GM12878 (cell line): ENCODE measurements around the gene PCLO. TPM values are rescaled to one million over a fixed set of nuclear protein-coding genes. Genes with fewer than 3 reads are reported as not detected.

Source experiments
- ATAC-seq: fragments of 200-7000 bp; cut with Tn5 transposase; 3 replicates; pipeline ENCODE4 v1.9.1; 2020; ENCODE audit warnings: mild to moderate bottlenecking, moderate library complexity
- BruUV-seq: library from RNA; stranded (reverse); fragments of 400-500 nt; replicated peaks from 2 replicates; lab custom pipeline; 2021; lab: Mats Ljungman, UMichigan
- CTCF ChIA-PET: fragments of 300-600 bp; sonication (Branson Sonifier 250); formaldehyde crosslinking; extraction: SDS; loops from one replicate; lab custom pipeline; 2021; ENCODE audit warnings: inconsistent platforms; lab: Yijun Ruan, JAX
- POLR2A ChIA-PET: fragments of 350-600 bp; formaldehyde crosslinking; extraction: SDS; loops from one replicate; lab custom pipeline; 2021; ENCODE audit warnings: inconsistent platforms; lab: Charles Lee
- RAD21 ChIA-PET: fragments of 300-600 bp; sonication (Branson Sonifier 250); formaldehyde crosslinking; loops from one replicate; lab custom pipeline; 2023; ENCODE audit warnings: antibody characterized with exemption; ENCODE audit not compliant: unreplicated experiment; lab: Charles Lee
- SMC1A ChIA-PET: fragments of 300-600 bp; sonication (Branson Sonifier 250); formaldehyde crosslinking; loops from one replicate; lab custom pipeline; 2023; ENCODE audit not compliant: unreplicated experiment, uncharacterized antibody; lab: Charles Lee
- DNase-seq: peaks from one replicate; pipeline ENCODE4 v3.0.0-alpha.2; 2011; ENCODE audit warnings: low read depth, low spot score
- FAIRE-seq: peaks from 3 replicates; lab custom pipeline; 2011; peaks lifted over from hg19 to GRCh38; lab: Jason Lieb, UNC
- H2AFZ ChIP-seq: 2 replicates; pipeline ENCODE4 v1.6.0; 2011; ENCODE audit warnings: low read depth, low read length, control low read depth; ENCODE audit not compliant: control insufficient read depth
- H3K27ac ChIP-seq: 2 replicates; pipeline ENCODE4 v1.5.1; 2011; ENCODE audit warnings: control low read depth; ENCODE audit not compliant: control insufficient read depth, insufficient read depth
- H3K27me3 ChIP-seq, 2 experiments: replicated peaks in 1 of 2; 2 replicates each; pipeline versions ENCODE4 v1.6.0 to v1.6.1; 2011; ENCODE audit warnings: low read length in 1 of 2; ENCODE audit not compliant: control insufficient read depth in 2 of 2, insufficient read depth in 2 of 2
- H3K36me3 ChIP-seq, 2 experiments: 2 replicates each; pipeline ENCODE4 v1.5.1; 2011; ENCODE audit warnings: low read length in 1 of 2; ENCODE audit not compliant: control insufficient read depth in 2 of 2, insufficient read depth in 2 of 2
- H3K4me1 ChIP-seq: 2 replicates; pipeline ENCODE4 v1.6.1; 2011; ENCODE audit warnings: mild to moderate bottlenecking, low read length, moderate library complexity, mixed read lengths; ENCODE audit not compliant: control insufficient read depth, insufficient read depth
- H3K4me2 ChIP-seq: 2 replicates; pipeline ENCODE4 v1.6.0; 2011; ENCODE audit warnings: control low read depth; ENCODE audit not compliant: control insufficient read depth, insufficient read depth
- H3K4me3 ChIP-seq: fragments of 200-600 bp; sonication (generic); 2 replicates; pipeline ENCODE4 v1.5.1; 2016
- H3K79me2 ChIP-seq: 2 replicates; pipeline ENCODE4 v1.6.0; 2011; ENCODE audit warnings: low read length; ENCODE audit not compliant: control insufficient read depth, insufficient read depth
- H3K9ac ChIP-seq: 2 replicates; pipeline ENCODE4 v1.8.0; 2011; ENCODE audit warnings: low read length, control low read depth, mixed read lengths; ENCODE audit not compliant: control insufficient read depth, insufficient read depth
- H3K9me3 ChIP-seq: replicated peaks from 3 replicates; pipeline ENCODE4 v1.5.1; 2011; ENCODE audit warnings: mild to moderate bottlenecking, low read length; ENCODE audit not compliant: control insufficient read depth, insufficient read depth
- H4K20me1 ChIP-seq: 2 replicates; pipeline ENCODE4 v1.6.0; 2011; ENCODE audit not compliant: control insufficient read depth, insufficient read depth
- CHD2 ChIP-seq: IDR thresholded peaks from 2 replicates; pipeline ENCODE4 v1.6.1; 2011; ENCODE audit warnings: low read depth, low read length, improper control_type of control experiment, borderline replicate concordance
- CREM ChIP-seq: IDR thresholded peaks from 2 replicates; pipeline ENCODE4 v1.6.1; 2014; ENCODE audit warnings: antibody characterized with exemption, low read depth
- EED ChIP-seq: sonication (generic); IDR thresholded peaks from 2 replicates; pipeline ENCODE4 v1.6.1; 2016; ENCODE audit warnings: antibody characterized with exemption, low read depth
- ESRRA ChIP-seq: IDR thresholded peaks from 2 replicates; pipeline ENCODE4 v1.6.1; 2012; ENCODE audit warnings: mild to moderate bottlenecking, low read length, improper control_type of control experiment
- EZH2 ChIP-seq: IDR thresholded peaks from 2 replicates; pipeline ENCODE4 v1.6.1; 2012; ENCODE audit warnings: low read depth, mild to moderate bottlenecking, control low read depth, inconsistent platforms, low read length, borderline replicate concordance; ENCODE audit not compliant: control insufficient read depth
- KLF5 ChIP-seq: fragments of 450-650 bp; IDR thresholded peaks from 2 replicates; pipeline ENCODE4 v1.6.1; 2014; ENCODE audit warnings: mild to moderate bottlenecking; ENCODE audit not compliant: partially characterized antibody
- MYB ChIP-seq: fragments of 150-350 bp; IDR thresholded peaks from 2 replicates; pipeline ENCODE4 v1.6.1; 2014; ENCODE audit warnings: mild to moderate bottlenecking, low read depth, low read length, borderline replicate concordance
- NR2C2 ChIP-seq: IDR thresholded peaks from 2 replicates; pipeline ENCODE4 v1.6.1; 2011; ENCODE audit warnings: borderline replicate concordance, low read depth; ENCODE audit not compliant: control insufficient read depth, insufficient read length
- PAX5 ChIP-seq: IDR thresholded peaks from 2 replicates; pipeline ENCODE4 v1.6.1; 2011; ENCODE audit warnings: low read depth, low read length, borderline replicate concordance
- PAX8 ChIP-seq: fragments of 450-650 bp; IDR thresholded peaks from 2 replicates; pipeline ENCODE4 v1.6.1; 2017; ENCODE audit warnings: mild to moderate bottlenecking, moderate library complexity
- POLR2AphosphoS5 ChIP-seq: IDR thresholded peaks from 2 replicates; pipeline ENCODE4 v1.6.1; 2011; ENCODE audit warnings: mild to moderate bottlenecking, low read length, inconsistent platforms
- RAD21 ChIP-seq: IDR thresholded peaks from 2 replicates; pipeline ENCODE4 v1.6.1; 2011; ENCODE audit warnings: mild to moderate bottlenecking, low read depth, low read length, moderate library complexity; ENCODE audit not compliant: insufficient read depth
- RUNX3 ChIP-seq: IDR thresholded peaks from 2 replicates; pipeline ENCODE4 v1.6.1; 2012; ENCODE audit warnings: low read length, inconsistent platforms
- SREBF1 ChIP-seq: IDR thresholded peaks from 2 replicates; pipeline ENCODE4 v1.6.1; 2012; ENCODE audit warnings: mild to moderate bottlenecking, low read length
- WRNIP1 ChIP-seq: IDR thresholded peaks from 2 replicates; pipeline ENCODE4 v1.6.1; 2011; ENCODE audit warnings: low read depth, low read length, improper control_type of control experiment, borderline replicate concordance
- ZBTB33 ChIP-seq: fragments of 450-650 bp; IDR thresholded peaks from 2 replicates; pipeline ENCODE4 v1.6.1; 2017; ENCODE audit warnings: mild to moderate bottlenecking
- WGBS: methylation state at CpG from one replicate; pipeline ENCODE4 v1.1.6; 2016; ENCODE audit warnings: low lambda C conversion rate; ENCODE audit not compliant: insufficient replicate concordance, insufficient coverage; ENCODE audit errors: missing lambda C conversion rate; 5-methylcytosine and 5-hydroxymethylcytosine counted together
- in situ Hi-C: fragments of 300-500 bp; cut with MboI; formaldehyde crosslinking; loops from 9 replicates; pipeline ENCODE4 v1.14.3; 2018; ENCODE audit warnings: mixed read lengths
- intact Hi-C: fragments of 100-400 bp; cut with micrococcal nuclease; formaldehyde crosslinking; loops from one replicate; pipeline ENCODE4 v1.14.2; 2022; ENCODE audit not compliant: unreplicated experiment
- polyA plus RNA-seq, 11 experiments: library from polyadenylated mRNA; depleted of rRNA in 4 of 11; unstranded in 6 of 11; stranded (reverse) in 5 of 11; fragments of >200 nt; fragmentation: Nextera tagmentation in 4 of 11; fragmentation: Illumina TruSeq in 1 of 11; extraction: Ambion mirVana in 4 of 11; extraction: Trizol in 1 of 11; gene quantifications; 1 replicate in 1 of 11; 2 replicates in 10 of 11; pipeline versions ENCODE4 v1.2.1 to v1.2.3, GENCODE V29; 2011 to 2016; ENCODE audit warnings: inconsistent platforms in 2 of 11, missing spikeins in 2 of 11, low read depth in 1 of 11
- total RNA-seq, 4 experiments: library from RNA; depleted of rRNA in 3 of 4; stranded (reverse); fragments of >200 nt in 3 of 4; fragmentation: Illumina TruSeq in 1 of 4; extraction: Trizol in 1 of 4; gene quantifications; 2 replicates each; pipeline versions ENCODE4 v1.2.1 to v1.2.3, GENCODE V29; 2013 to 2021
- TF ChIP-seq, protein P1 (sequence below): fragments of 450-650 bp; formaldehyde crosslinking; IDR thresholded peaks from 2 replicates; pipeline ENCODE4 v1.4.0; 2020; ENCODE audit warnings: mild to moderate bottlenecking, moderate library complexity

The PCLO gene
- total and polyA plus RNA-seq, 10 of the 15 experiments (the other 5 are each of a cell fraction or from before 2014, with no cell fraction given), result 0.01 to 0.08 (median 0.03) TPM; not detected in 6

GRCh38 chr7:83001362-83002040 is 161.2 kb downstream of the PCLO start:
- no peak for ATAC-seq
- no peak for FAIRE-seq
- SMC1A ChIA-PET, result no interaction called here

DNA sequence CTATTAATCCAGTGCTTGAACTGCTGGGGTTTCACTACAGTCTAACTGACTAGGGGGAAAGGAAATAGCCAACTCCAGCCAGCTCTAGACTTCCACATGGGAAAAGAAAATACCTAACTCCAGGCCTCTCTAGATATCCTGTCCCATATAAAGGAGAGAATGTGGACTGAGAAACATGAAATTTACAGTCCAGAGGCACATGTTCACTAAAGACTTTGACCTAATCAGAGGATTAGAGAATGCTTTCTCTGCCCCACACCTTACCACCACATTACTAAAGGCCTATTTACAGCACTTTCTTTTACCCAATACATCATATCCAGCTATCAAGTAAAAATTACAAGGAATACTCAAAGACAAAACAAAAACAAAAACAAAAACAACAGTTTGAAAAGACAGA is 164.2 kb downstream of the PCLO start:
- no peak overlapping the region for H3K27ac ChIP-seq
- no peaks in the 10 kb centered on the region for H3K9me3 ChIP-seq
- RAD21 ChIA-PET, result no interaction called here
- H3K36me3 ChIP-seq, result no peaks in the 10 kb centered on the region
- in situ Hi-C loops, result no loop called here
- intact Hi-C loops, result no loop called here
- CTCF ChIA-PET, result interaction anchor here (1.3 kb wide), 1 partner anchor 11 kb away, joined by 3 read pairs; no protein-coding TSS in a partner anchor
- H2AFZ ChIP-seq, result no peak overlapping the region
- no peak for DNase-seq
- H3K9ac ChIP-seq, result no peak overlapping the region
- no peaks in the 10 kb centered on the region for H3K79me2 ChIP-seq
- no TSS peak for BruUV-seq
- ATAC-seq, result no peak
- no peak overlapping the region for H3K4me2 ChIP-seq
- H3K4me3 ChIP-seq, result no peak overlapping the region
- H3K27me3 ChIP-seq, result no peaks in the 10 kb centered on the region
- H3K4me1 ChIP-seq, result no peaks in the 10 kb centered on the region
- FAIRE-seq, result no peak
- POLR2A ChIA-PET, result no interaction called here
- SMC1A ChIA-PET, result no interaction called here
- H4K20me1 ChIP-seq, result no peaks in the 10 kb centered on the region
- TF ChIP-seq CREM, result no peak
- TF ChIP-seq ZBTB33, result no peak
- TF ChIP-seq PAX8, result no peak
- TF ChIP-seq NR2C2, result no peak
- TF ChIP-seq, protein P1, sequence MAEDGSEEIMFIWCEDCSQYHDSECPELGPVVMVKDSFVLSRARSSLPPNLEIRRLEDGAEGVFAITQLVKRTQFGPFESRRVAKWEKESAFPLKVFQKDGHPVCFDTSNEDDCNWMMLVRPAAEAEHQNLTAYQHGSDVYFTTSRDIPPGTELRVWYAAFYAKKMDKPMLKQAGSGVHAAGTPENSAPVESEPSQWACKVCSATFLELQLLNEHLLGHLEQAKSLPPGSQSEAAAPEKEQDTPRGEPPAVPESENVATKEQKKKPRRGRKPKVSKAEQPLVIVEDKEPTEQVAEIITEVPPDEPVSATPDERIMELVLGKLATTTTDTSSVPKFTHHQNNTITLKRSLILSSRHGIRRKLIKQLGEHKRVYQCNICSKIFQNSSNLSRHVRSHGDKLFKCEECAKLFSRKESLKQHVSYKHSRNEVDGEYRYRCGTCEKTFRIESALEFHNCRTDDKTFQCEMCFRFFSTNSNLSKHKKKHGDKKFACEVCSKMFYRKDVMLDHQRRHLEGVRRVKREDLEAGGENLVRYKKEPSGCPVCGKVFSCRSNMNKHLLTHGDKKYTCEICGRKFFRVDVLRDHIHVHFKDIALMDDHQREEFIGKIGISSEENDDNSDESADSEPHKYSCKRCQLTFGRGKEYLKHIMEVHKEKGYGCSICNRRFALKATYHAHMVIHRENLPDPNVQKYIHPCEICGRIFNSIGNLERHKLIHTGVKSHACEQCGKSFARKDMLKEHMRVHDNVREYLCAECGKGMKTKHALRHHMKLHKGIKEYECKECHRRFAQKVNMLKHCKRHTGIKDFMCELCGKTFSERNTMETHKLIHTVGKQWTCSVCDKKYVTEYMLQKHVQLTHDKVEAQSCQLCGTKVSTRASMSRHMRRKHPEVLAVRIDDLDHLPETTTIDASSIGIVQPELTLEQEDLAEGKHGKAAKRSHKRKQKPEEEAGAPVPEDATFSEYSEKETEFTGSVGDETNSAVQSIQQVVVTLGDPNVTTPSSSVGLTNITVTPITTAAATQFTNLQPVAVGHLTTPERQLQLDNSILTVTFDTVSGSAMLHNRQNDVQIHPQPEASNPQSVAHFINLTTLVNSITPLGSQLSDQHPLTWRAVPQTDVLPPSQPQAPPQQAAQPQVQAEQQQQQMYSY (CRISPR knock-in tag), result no peak
- no peak for TF ChIP-seq KLF5
- no peak for TF ChIP-seq CHD2
- TF ChIP-seq ESRRA, result no peak
- TF ChIP-seq MYB, result no peak

More at GRCh38 chr7:83001362-83002040, 161.2 kb downstream of the PCLO start:
- H3K36me3 ChIP-seq, result no peaks in the 10 kb centered on the region
- ChIA-PET RAD21 (no interaction called here), CTCF (no interaction called here), POLR2A (interaction anchor here (0.6 kb wide), 1 partner anchor 1358 kb away, joined by 3 read pairs; no protein-coding TSS in a partner anchor)
- WGBS, result 59% methylated on average over 3 of the region's 3 CpGs
- no peak overlapping the region for H2AFZ ChIP-seq
- no TSS peak for BruUV-seq
- no peak for DNase-seq
- H3K4me1 ChIP-seq, result no peaks in the 10 kb centered on the region
- H3K27me3 ChIP-seq, result no peaks in the 10 kb centered on the region
- no peaks in the 10 kb centered on the region for H3K79me2 ChIP-seq
- in situ Hi-C loops, result no loop called here
- H3K4me2 ChIP-seq, result no peak overlapping the region
- no peaks in the 10 kb centered on the region for H3K9me3 ChIP-seq
- intact Hi-C loops, result no loop called here
- H3K4me3 ChIP-seq, result no peak overlapping the region
- H4K20me1 ChIP-seq, result no peaks in the 10 kb centered on the region
- H3K9ac ChIP-seq, result no peak overlapping the region
- TF ChIP-seq EZH2 (no peak), SREBF1 (no peak), EED (no peak), PAX5 (no peak), RUNX3 (no peak), RAD21 (no peak), WRNIP1 (no peak), POLR2AphosphoS5 (no peak)
- no peak overlapping the region for H3K27ac ChIP-seq
